BLaER1 (cell line): ENCODE results near the gene CTNNBL1.

ENCODE experiments used
- H3K27ac ChIP-seq: shearing (Covaris generic); formaldehyde crosslinking; 2 replicates; pipeline ENCODE4 v1.8.1; 2022
- H3K27me3 ChIP-seq: shearing (Covaris generic); formaldehyde crosslinking; 2 replicates; pipeline ENCODE4 v1.8.1; 2022
- H3K36me3 ChIP-seq: shearing (Covaris generic); formaldehyde crosslinking; 2 replicates; pipeline ENCODE4 v1.8.1; 2022
- H3K4me1 ChIP-seq: shearing (Covaris generic); formaldehyde crosslinking; 2 replicates; pipeline ENCODE4 v1.8.1; 2022
- H3K4me2 ChIP-seq: shearing (Covaris generic); formaldehyde crosslinking; 2 replicates; pipeline ENCODE4 v1.8.1; 2022
- H3K4me3 ChIP-seq: shearing (Covaris generic); formaldehyde crosslinking; 2 replicates; pipeline ENCODE4 v1.8.1; 2022
- H3K9ac ChIP-seq: shearing (Covaris generic); formaldehyde crosslinking; 2 replicates; pipeline ENCODE4 v1.8.1; 2022
- H3K9me3 ChIP-seq: shearing (Covaris generic); formaldehyde crosslinking; 2 replicates; pipeline ENCODE4 v1.8.1; 2022
- H4K20me1 ChIP-seq: shearing (Covaris generic); formaldehyde crosslinking; 2 replicates; pipeline ENCODE4 v1.8.1; 2022
- Cebpa-rat ChIP-seq: shearing (Covaris generic); IDR thresholded peaks from 2 replicates; pipeline ENCODE4 v1.8.1; 2022

CTNNBL1 gene

GRCh38 chr20:37893566-37894241, 199.9 kb downstream of the CTNNBL1 start:
- H3K4me2 ChIP-seq, result no peak overlapping the region
- no peak overlapping the region for H3K27ac ChIP-seq
- H4K20me1 ChIP-seq, result no peaks in the 10 kb centered on the region
- TF ChIP-seq Cebpa-rat, result no peak
- H3K9me3 ChIP-seq, result no peaks in the 10 kb centered on the region
- no peak overlapping the region for H3K4me3 ChIP-seq
- H3K27me3 ChIP-seq, result no peaks in the 10 kb centered on the region
- no peaks in the 10 kb centered on the region for H3K36me3 ChIP-seq
- H3K4me1 ChIP-seq, result peaks cover 8% of the 10 kb centered on the region
- H3K9ac ChIP-seq, result no peak overlapping the region

- TF ChIP-seq Cebpa-rat, result no peak
- no peak overlapping the region for H3K4me2 ChIP-seq
- H4K20me1 ChIP-seq, result no peaks in the 10 kb centered on the region
- peaks cover 8% of the 10 kb centered on the region for H3K4me1 ChIP-seq
- no peak overlapping the region for H3K9ac ChIP-seq
- no peaks in the 10 kb centered on the region for H3K27me3 ChIP-seq
- H3K27ac ChIP-seq, result no peak overlapping the region
- H3K9me3 ChIP-seq, result no peaks in the 10 kb centered on the region
- H3K4me3 ChIP-seq, result no peak overlapping the region
- no peaks in the 10 kb centered on the region for H3K36me3 ChIP-seq
Observed at GRCh38 chr20:37894454-37894853, 200.6 kb downstream of the CTNNBL1 start.

GRCh38 chr20:37895166-37895565, 201.3 kb downstream of the CTNNBL1 start:
- Histone ChIP-seq H3K27me3 (no peaks in the 10 kb centered on the region), H3K4me1 (peaks cover 8% of the 10 kb centered on the region), H4K20me1 (no peaks in the 10 kb centered on the region)

DNA sequence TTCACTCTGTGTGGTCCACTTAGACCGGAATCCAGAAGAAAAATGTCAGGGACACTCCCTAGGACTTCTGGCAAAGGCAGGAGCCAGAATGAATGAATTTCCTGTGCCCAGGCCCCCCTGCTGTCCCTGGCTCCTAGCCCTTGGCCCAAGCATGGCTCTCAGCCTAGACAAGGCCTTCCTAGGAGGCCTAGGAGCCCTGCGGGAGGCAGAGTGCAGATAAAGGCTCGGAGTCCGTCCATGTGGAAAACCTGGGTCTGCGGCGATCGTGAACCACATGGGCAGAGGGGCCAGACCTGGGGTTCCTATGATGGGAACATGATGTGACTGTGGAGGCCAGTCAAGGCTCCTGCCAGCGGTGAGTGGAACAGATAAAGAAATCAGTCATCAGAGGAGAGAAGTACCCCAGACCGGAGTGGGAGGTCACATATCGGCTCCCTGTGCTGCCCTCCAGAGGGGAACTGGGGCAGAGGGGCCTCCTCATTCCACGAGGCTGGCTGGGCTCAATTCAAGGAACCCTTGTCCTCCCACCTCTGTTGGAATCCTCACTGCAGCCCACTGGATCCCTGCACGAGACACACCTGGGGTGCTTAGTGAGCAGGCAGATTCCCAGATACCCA, 203.2 kb downstream of the CTNNBL1 start:
- H3K4me1 ChIP-seq, result peaks cover 8% of the 10 kb centered on the region
- no peaks in the 10 kb centered on the region for H4K20me1 ChIP-seq
- no peaks in the 10 kb centered on the region for H3K9me3 ChIP-seq
- no peaks in the 10 kb centered on the region for H3K36me3 ChIP-seq
- H3K4me2 ChIP-seq, result no peak overlapping the region
- H3K27ac ChIP-seq, result no peak overlapping the region
- no peak for TF ChIP-seq Cebpa-rat
- H3K27me3 ChIP-seq, result peaks cover 15% of the 10 kb centered on the region
- no peak overlapping the region for H3K4me3 ChIP-seq
- H3K9ac ChIP-seq, result no peak overlapping the region

More at GRCh38 chr20:37895166-37895565, 201.3 kb downstream of the CTNNBL1 start:
- Histone ChIP-seq H3K36me3 (no peaks in the 10 kb centered on the region), H3K4me3 (no peak overlapping the region), H3K9me3 (no peaks in the 10 kb centered on the region), H3K4me2 (no peak overlapping the region), H3K27ac (no peak overlapping the region), H3K9ac (no peak overlapping the region)
- TF ChIP-seq Cebpa-rat, result no peak

GRCh38 chr20:37898233-37899104, 204.6 kb downstream of the CTNNBL1 start:
- TF ChIP-seq Cebpa-rat, result no peak
- Histone ChIP-seq H3K4me3 (no peak overlapping the region), H3K4me2 (no peak overlapping the region), H4K20me1 (peaks cover 4% of the 10 kb centered on the region; the same call in 1 of the 2 replicates), H3K4me1 (peaks cover 13% of the 10 kb centered on the region), H3K27me3 (peaks cover 29% of the 10 kb centered on the region), H3K36me3 (no peaks in the 10 kb centered on the region), H3K9ac (no peak overlapping the region), H3K9me3 (no peaks in the 10 kb centered on the region), H3K27ac (no peak overlapping the region)

GRCh38 chr20:37899105-37900045, 205.5 kb downstream of the CTNNBL1 start:
- Histone ChIP-seq H3K4me2 (no peak overlapping the region), H3K36me3 (no peaks in the 10 kb centered on the region), H3K4me3 (no peak overlapping the region), H3K9ac (no peak overlapping the region), H4K20me1 (peaks cover 13% of the 10 kb centered on the region), H3K9me3 (no peaks in the 10 kb centered on the region), H3K27ac (no peak overlapping the region), H3K4me1 (peaks cover 8% of the 10 kb centered on the region), H3K27me3 (peaks cover 38% of the 10 kb centered on the region)
- no peak for TF ChIP-seq Cebpa-rat

DNA sequence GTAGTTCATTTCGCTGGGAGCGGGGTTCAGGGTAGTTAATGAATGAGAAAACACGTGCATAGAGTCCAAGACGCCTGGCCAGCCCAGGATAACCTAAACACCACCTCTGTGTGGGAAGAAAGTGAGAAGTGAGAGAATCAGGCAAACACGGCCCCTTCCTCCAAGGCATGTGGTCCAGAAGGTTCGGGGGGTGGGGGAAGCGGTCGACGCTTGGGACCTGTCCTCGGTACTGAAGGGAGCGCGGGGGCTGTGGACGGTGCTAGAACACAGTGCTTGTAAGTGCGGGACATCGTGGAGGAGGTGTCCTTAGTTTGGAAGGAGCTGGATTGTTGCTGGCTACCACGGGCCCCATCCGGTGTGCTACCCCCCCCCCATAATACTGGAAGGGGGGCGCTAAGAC, 207.4 kb downstream of the CTNNBL1 start:
- no peak overlapping the region for H3K27ac ChIP-seq
- peaks cover 55% of the 10 kb centered on the region for H3K27me3 ChIP-seq
- H3K9me3 ChIP-seq, result no peaks in the 10 kb centered on the region

DNA sequence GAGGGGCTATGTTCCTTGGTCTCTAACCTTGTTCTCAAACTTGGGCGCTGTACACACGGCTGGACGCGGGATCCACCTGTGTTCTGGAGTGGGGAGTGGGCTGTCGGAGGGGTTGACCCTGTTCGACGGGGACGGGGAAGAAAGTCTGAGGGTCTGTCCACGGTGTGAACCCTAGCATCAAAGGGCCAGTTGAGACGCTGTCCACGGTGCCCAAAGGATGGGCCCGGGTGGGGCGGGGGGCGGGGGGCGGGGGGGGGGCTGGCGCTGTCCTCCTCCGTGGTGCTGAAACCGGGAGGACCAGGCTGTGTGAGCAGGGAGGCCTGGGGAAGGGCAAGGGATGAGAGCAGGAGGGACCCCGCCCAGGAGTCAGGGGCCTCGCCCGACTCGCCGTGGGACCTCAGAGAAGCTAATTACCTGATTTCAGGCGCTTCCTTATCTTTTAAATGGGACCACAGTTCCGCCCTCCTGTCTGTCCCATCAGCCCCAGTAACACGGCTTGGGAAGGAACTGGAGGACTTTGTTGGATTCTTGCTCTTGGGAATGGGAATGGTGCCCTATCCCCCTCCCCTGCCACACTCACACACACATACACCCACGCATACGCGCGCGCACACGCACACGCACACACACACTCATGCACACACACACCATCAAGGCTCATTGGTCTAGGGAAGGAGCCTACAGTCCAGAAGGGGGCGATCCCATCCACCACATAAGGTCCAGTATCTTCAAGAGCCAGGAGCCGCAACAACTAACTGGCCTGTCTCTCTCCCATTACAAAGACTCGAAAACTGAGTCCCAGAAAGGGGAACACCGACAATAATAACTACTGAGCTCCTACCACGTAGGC, 208.0 kb downstream of the CTNNBL1 start:
- no peak overlapping the region for H3K27ac ChIP-seq
- no peak overlapping the region for H3K4me3 ChIP-seq

More for the DNA sequence above, 207.4 kb downstream of the CTNNBL1 start:
- no peak overlapping the region for H3K9ac ChIP-seq
- H3K4me1 ChIP-seq, result peaks cover 5% of the 10 kb centered on the region; the same call in 1 of the 2 replicates
- no peak overlapping the region for H3K4me2 ChIP-seq
- peaks cover 17% of the 10 kb centered on the region for H4K20me1 ChIP-seq
- H3K36me3 ChIP-seq, result no peaks in the 10 kb centered on the region
- H3K4me3 ChIP-seq, result no peak overlapping the region
- TF ChIP-seq Cebpa-rat, result no peak

More for the DNA sequence above, 208.0 kb downstream of the CTNNBL1 start:
- TF ChIP-seq Cebpa-rat, result no peak
- Histone ChIP-seq H3K36me3 (no peaks in the 10 kb centered on the region), H4K20me1 (peaks cover 17% of the 10 kb centered on the region), H3K4me2 (no peak overlapping the region), H3K9ac (no peak overlapping the region), H3K4me1 (peaks cover 5% of the 10 kb centered on the region; the same call in 1 of the 2 replicates), H3K9me3 (no peaks in the 10 kb centered on the region), H3K27me3 (peaks cover 61% of the 10 kb centered on the region)
